ENCODE results near the gene SLC28A1. TPM values are rescaled to one million over a fixed set of nuclear protein-coding genes. Genes with fewer than 3 reads are reported as not detected.

The SLC28A1 gene
- total RNA-seq, 1 donor from 2014 or later = 0.19 TPM

DNA sequence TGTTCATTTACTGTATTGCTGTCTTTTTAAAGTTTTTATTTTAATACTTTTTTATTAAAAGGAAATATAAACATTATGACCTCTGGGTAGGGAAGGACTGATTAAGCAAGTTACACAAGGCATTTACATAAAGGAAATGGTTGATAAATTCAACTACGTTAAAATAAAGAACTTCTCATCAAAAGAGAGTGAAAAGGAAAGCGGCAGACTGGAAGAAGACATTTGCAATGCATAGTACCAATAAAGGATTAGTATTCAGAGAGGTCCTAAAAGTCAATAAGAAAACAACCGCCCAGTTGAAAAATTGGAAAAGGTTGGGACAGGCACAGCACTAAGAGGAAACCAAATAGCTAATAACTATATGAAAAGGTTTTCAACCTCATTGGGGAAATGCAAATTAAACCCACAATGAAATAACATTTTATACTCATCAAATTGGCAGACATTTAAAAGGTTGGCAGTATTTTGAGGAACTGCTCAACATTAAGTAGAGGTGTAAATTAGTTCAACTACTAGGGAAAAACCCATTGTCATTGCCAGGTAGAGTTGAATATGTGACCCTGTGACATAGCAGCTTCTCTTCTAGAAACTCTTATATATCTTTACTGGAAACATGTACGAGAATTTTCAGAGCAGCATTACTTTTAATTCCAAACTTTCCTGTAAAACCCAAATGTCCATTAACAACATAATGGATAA is 106.7 kb downstream of the SLC28A1 start:
- DNase-seq (ENCODE audit: extremely low spot score, unreplicated experiment) = no peak
- Mint-ChIP-seq H3K4me1 (ENCODE audit: unreplicated experiment) (peaks cover 8% of the 10 kb centered on the region), H3K9me3 (no peaks in the 10 kb centered on the region), H3K36me3 (peaks cover 12% of the 10 kb centered on the region), H3K27me3 (no peaks in the 10 kb centered on the region), H3K27ac (no peak overlapping the region), H3K4me3 (no peak overlapping the region)
- TF ChIP-seq, protein P1, sequence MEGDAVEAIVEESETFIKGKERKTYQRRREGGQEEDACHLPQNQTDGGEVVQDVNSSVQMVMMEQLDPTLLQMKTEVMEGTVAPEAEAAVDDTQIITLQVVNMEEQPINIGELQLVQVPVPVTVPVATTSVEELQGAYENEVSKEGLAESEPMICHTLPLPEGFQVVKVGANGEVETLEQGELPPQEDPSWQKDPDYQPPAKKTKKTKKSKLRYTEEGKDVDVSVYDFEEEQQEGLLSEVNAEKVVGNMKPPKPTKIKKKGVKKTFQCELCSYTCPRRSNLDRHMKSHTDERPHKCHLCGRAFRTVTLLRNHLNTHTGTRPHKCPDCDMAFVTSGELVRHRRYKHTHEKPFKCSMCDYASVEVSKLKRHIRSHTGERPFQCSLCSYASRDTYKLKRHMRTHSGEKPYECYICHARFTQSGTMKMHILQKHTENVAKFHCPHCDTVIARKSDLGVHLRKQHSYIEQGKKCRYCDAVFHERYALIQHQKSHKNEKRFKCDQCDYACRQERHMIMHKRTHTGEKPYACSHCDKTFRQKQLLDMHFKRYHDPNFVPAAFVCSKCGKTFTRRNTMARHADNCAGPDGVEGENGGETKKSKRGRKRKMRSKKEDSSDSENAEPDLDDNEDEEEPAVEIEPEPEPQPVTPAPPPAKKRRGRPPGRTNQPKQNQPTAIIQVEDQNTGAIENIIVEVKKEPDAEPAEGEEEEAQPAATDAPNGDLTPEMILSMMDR (conservative IDR thresholded peaks at IDR 0.05) = no peak

GRCh38 chr15:84992157-84992944 is 107.9 kb downstream of the SLC28A1 start:
- Mint-ChIP-seq H3K27ac (peak overlapping the region; percentile 53), H3K36me3 (peaks cover 9% of the 10 kb centered on the region), H3K9me3 (no peaks in the 10 kb centered on the region), H3K4me1 (ENCODE audit: unreplicated experiment) (peaks cover 8% of the 10 kb centered on the region), H3K4me3 (no peak overlapping the region), H3K27me3 (no peaks in the 10 kb centered on the region)
- TF ChIP-seq, protein P1 (conservative IDR thresholded peaks at IDR 0.05) = no peak
- no peak for DNase-seq (ENCODE audit: extremely low spot score, unreplicated experiment)

Other genes starting within 250 kb of the SLC28A1 start
- gene WDR73, start 230.4 kb upstream of the SLC28A1 start, total RNA-seq (ENCODE audit: low replicate concordance) = 42.9 and 51.8 TPM in 2 replicates
- gene NMB, start 226.5 kb upstream of the SLC28A1 start, total RNA-seq (ENCODE audit: low replicate concordance) = 7.4 and 8.2 TPM in 2 replicates
- 178 and 185 TPM in 2 replicates for gene SEC11A, start 168.5 kb upstream of the SLC28A1 start, total RNA-seq (ENCODE audit: low replicate concordance)
- 26.4 and 26.8 TPM in 2 replicates for gene ZNF592, start 136.1 kb upstream of the SLC28A1 start, total RNA-seq (ENCODE audit: low replicate concordance)
- 9.6 and 10.8 TPM in 2 replicates for gene ALPK3, start 67.3 kb upstream of the SLC28A1 start, total RNA-seq (ENCODE audit: low replicate concordance)
- 22.8 and 41.8 TPM in 2 replicates for gene PDE8A, start 97.2 kb downstream of the SLC28A1 start, total RNA-seq (ENCODE audit: low replicate concordance)